ACHN (cell line): ENCODE results near the gene CLIP2.
"Not testable (repeated sequence)": the region's sequence is repeated elsewhere in the genome, so short reads cannot be mapped to it uniquely, and the experiment has no call there.

Experiments
- DNase-seq: peaks from one replicate; pipeline ENCODE4 v3.0.0-alpha.2; 2015
- in situ Hi-C: cut with HindIII; loops from 2 replicates; pipeline ENCODE4 v1.10.0; 2017; ENCODE audit warnings: low sequenced_read_pairs, low pct_ligation_motif_present, low pct_unique_long_range_greater_than_20kb

Gene CLIP2

DNA sequence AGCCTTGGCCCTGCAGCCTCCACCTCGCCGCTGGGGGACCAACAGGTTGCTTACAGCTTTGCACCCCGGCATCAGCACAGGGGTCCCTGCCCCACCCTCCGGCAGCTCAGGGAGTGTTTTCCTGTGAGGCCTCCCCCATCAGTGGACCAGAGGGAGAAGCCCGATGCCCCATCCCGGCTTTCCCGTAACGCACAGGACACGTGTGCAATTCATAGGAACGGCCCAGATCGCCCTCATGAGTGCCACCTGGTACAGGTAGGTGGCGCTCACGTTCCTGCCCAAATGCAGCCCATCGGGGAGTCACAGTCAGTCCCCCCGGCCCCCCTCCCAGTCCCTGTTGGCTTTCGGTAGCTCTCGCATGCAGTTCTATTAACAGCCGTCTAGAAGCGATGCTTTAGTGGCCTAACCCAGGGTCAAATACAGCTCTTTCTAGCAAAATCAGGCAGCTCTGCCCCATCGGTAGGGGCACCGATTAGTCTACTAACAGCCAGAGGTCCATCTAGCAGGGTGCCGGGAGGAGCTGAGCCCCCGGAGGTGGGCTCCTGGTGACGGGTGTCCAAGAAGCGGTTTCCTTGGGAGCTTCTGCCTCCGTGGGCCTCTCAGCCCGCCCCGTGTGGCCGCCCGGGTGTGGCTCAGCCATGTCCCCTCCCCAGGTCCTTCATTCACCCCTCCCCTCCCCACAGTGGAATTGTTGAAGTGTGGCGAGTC lies 116.1 kb downstream of the CLIP2 start:
- DNase-seq = peak; percentile 36
- in situ Hi-C loops = loop anchor here (25.0 kb wide), 1 partner anchor 157 kb away; no protein-coding TSS in a partner anchor

DNA sequence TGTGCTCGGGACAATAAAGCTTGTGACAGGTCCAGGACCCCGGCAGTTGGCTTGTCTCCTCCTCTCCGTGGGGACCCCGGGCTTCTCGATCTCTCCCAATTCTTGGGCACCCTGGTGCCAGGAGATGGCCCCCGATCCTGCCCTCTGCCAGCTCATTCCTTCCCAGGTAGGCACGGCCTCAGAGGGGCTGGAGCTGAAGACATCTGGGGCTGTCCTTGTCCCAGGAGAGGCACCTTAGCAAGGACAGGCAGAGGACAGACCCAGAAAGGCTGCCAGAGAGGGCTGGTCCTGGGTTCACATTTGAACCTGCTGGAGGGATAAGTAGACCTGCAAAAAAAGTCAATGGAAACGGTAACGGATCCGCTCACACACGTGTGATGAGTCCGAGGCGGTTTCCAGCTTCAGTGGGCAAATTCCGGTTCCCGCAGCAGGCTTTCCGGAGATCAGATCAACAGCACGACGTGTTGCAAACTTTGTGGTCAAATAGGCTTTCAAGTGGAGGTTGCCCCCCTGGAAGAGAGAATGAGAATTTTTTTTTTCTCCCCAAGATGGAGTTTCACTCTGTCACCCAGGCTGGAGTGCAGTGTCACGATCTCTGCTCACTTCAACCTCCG lies 116.8 kb downstream of the CLIP2 start:
- in situ Hi-C loops = loop anchor here (25.0 kb wide), 1 partner anchor 156 kb away; no protein-coding TSS in a partner anchor
- DNase-seq = no peak

DNA sequence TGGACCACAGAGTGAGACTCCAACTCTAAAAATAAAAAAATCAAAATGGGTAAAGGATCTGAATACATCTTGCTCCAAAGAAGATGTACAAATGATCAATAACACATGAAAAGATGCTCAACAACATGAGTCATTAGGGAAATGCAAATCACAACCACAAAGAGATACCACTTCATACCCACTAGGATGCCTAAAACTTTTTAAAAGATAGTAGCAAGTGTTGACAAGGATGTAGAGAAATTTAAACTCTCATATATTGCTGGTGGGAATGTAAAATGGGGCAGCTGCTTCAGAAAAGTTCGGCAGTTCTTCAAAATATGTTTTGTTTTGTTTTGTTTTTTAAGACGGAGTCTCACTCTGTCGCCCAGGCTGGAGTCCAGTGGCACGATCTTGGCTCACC lies 118.8 kb downstream of the CLIP2 start:
- DNase-seq = no peak
- in situ Hi-C loops = loop anchor here (25.0 kb wide), 1 partner anchor 154 kb away; no protein-coding TSS in a partner anchor

DNA sequence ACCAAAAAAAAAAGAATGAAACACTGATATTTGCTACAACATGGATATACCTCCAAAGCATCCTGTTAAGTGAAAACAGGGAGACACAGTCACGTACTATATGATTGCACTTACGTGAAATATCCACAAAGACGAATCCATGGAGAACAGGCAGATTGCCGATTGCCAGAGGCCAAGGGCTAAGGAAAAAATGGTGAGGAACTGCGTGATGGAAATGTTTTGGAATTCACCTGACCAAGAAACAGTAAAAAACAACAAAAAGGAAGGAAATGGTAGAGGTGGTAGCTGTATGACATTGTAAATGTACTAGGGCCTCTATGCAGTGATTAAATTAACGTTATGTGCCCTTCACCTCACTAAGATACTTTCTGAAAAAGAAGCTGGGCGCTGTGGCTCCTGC lies 120.4 kb downstream of the CLIP2 start:
- in situ Hi-C loops = loop anchor here (25.0 kb wide), 1 partner anchor 153 kb away; no protein-coding TSS in a partner anchor
- DNase-seq = no peak

DNA sequence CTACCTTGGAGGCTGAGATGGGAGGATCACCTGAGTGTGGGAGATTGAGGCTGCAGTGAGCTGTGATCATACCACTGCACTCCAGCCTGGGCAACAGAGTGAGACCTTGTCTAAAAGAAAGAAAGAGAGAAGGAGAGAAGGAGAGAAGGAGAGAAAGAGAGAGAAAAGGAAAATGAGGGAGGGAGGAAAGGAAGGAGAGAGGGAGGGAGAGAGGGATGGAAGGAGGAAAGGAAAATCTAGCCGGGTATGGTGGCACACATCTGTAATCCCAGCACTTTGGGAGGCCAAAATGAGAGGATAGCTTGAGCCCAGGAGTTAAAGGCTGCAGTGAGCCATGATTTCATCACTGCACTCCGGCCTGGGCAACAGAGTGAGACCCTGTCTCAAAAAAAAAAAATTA lies 121.6 kb downstream of the CLIP2 start:
- in situ Hi-C loops = loop anchor here (25.0 kb wide), 1 partner anchor 152 kb away; no protein-coding TSS in a partner anchor
- no peak for DNase-seq

DNA sequence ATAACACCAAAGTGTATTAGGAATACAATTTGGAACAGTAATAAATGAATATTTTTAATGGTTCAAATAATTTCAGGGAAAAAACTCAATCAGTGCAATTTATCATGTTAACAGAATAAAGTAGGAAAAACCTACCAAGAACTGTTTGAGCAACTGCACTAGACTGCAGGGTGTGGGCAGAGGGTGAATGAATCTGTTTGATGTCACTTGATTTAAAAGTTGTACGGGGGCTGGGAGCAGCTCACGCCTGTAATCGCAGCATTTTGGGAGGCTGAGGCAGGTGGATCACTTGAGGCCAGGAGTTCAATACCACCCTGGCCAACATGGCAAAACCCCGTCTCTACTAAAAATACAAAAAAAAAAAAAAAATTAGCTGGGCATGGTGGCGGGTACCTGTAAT lies 122.4 kb downstream of the CLIP2 start:
- in situ Hi-C loops = loop anchor here (25.0 kb wide), 1 partner anchor 151 kb away; no protein-coding TSS in a partner anchor
- DNase-seq = not testable (repeated sequence)

DNA sequence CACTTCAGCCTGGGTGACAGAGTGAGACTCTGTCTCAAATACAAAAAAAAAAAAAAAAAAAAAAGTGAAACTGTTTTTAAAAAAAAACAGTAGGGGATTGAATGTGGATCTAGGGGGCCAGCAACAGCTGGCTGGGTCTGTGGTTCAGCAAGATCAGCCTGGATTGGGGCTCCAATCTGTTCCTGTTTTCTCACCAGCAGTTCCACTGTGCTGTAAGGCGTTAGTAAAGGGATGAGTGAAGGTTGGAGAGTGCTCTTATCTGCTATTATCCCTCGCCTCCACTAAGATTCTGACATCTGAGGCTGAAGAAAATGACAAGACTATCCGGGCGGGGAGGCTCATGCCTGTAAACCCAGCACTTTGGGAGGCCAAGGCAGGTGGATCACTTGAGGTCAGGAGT lies 122.8 kb downstream of the CLIP2 start:
- in situ Hi-C loops = loop anchor here (25.0 kb wide), 1 partner anchor 150 kb away; no protein-coding TSS in a partner anchor

DNA sequence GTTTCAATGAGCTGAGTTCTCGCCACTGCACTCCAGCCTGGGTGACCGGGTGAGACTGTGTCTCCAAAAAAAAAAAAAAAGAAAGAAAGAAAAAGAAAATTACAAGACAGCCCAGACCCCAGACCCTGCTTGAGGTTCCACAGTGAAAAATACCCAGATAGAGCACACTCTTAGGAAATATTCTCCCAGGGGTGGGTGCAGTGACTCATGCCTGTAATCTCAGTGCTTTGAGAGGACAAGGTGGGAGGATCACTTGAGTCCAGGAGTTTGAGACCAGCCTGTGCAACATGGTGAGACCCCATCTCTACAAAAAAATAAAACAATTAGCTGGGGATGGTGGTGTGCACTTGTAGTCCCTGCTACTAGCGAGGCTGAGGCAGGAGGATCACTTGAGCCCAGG lies 123.4 kb downstream of the CLIP2 start:
- no peak for DNase-seq
- in situ Hi-C loops = loop anchor here (25.0 kb wide), 1 partner anchor 150 kb away; no protein-coding TSS in a partner anchor

More for the DNA sequence above, 122.8 kb downstream of the CLIP2 start:
- no peak for DNase-seq

DNA sequence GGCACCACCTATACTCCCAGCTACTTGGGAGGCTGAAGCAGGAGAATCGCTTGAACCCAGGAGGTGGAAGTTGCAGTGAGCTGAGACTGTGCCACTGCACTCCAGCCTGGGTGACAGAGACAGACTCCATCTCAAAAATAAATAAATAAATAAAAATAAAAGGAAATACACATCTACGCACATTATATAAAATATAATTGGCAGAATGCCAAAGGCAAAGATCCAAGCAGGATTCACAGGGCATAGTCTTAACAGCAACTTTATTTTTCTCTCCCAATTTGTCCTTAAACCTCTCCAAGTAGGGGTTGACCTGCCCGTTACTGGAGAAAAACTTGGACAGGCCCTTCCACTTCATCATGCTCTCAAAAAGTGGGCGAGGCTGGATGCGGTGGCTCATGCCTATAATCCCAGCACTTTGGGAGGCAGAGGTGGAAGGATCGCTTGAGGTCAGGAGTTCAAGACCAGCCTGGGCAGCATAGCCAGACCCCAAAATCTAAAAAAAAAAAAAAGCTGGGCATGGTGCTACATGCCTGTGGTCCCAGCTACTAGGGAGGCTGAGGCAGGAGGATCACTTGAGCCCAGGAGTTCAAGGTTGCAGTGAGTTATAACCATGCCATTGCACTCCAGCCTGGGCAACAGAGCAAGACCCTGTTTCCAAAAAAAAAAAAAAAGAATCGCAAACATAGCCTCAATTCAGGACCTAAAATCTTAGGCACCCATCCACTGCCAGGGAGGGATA lies 125.6 kb downstream of the CLIP2 start:
- in situ Hi-C loops = loop anchor here (25.0 kb wide), 1 partner anchor 148 kb away; no protein-coding TSS in a partner anchor
- not testable (repeated sequence) for DNase-seq

DNA sequence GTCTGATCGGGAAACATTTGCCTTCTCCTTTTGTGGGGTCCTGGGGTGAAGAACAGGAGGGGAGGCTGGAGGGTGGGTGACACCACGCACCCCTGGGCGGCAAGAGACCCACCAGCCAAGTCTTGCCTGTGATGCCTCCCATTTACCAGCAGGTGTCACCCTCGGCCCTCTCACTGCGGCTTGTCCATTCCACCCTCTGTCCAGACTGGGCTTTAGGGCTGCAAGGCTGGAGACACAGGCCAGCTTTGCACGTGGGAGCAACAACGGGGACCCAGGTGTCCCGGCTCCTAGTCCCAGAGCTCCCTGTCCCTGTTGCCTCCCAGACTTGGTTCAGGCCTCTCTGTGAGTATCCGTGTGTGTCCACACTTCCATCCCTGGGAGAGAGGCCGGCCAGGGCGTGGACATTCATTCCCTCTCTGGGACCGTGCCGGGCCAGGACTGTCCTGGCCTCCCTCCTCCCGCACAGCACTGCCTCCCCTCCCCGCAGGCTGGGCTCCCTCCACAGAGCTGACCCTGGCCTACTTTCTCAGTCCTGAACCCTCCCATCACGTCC lies 128.3 kb downstream of the CLIP2 start:
- peak; percentile 79 for DNase-seq
- in situ Hi-C loops = loop anchor here (25.0 kb wide), 1 partner anchor 145 kb away; no protein-coding TSS in a partner anchor

DNA sequence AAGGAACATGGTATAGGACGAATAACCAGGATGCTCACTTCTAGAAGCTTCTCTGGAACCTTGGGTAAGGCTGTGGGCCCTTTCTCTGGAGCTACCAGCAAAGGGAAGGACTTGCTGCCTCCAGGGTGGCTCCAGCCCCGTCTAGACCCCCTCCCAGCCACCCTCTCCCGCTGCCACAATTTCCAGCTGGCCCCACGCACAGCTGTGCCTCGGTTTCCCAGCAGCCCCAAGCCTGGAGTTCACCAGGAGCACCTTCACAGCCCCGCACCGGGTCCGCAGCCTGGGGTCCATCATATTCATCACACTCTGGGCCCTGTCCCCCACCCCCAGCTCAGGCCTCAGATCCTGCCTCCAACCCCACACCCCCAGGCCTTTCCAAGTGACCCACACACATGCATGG lies 128.9 kb downstream of the CLIP2 start:
- DNase-seq = no peak
- in situ Hi-C loops = loop anchor here (25.0 kb wide), 1 partner anchor 144 kb away; no protein-coding TSS in a partner anchor

DNA sequence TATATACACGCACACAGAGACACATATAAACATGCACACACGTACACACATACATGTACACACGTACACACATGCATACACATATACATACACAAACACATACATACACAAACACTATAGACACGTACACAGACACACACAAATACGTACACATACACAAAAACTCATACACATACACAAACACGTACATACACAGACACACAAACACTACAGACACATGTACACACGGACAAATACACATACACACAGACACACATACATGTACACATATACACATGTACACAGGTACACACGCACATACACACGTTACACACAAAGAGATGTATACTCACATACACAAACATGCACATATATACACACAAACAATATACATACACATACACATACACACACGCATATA lies 129.3 kb downstream of the CLIP2 start:
- DNase-seq = no peak
- in situ Hi-C loops = loop anchor here (25.0 kb wide), 1 partner anchor 144 kb away; no protein-coding TSS in a partner anchor

DNA sequence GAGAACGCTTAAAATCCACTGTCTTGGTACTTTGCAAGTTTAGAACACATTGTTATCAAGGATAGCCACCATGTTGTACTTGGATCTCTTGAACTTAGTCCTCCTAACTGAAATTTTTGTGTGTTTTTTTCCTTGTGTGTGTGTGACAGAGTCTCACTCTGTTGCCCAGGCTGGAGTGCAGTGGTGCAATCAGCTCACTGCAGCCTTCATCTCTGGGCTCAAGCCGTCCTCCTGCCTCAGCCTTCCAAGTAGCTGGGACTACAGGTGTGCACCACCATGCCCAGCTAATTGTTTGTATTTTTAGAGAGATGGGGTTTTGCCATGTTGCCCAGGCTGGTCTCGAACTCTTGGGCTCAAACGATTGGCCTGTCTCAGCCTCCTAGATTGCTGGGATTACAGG lies 130.0 kb downstream of the CLIP2 start:
- in situ Hi-C loops = loop anchor here (25.0 kb wide), 1 partner anchor 143 kb away; no protein-coding TSS in a partner anchor
- not testable (repeated sequence) for DNase-seq

DNA sequence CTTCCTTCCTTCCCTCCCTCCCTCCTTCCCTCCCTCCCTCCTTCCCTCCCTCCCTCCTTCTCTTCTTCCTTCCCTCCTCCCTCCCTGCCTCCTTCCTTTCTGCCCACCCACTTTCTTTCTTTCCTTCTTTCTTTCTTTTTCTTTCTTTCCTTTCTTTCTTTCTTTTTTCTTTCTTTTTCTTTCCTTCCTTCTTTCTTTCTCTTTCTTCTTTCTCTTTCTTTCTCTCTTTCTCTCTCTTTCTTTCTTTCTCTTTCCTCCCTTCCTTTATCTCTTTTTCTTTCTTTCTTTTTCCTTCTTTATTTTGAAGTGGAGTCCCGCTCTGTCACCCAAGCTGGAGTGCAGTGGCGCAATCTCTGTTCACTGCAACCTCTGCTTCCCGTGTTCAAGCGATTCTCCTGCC lies 130.8 kb downstream of the CLIP2 start:
- in situ Hi-C loops = loop anchor here (25.0 kb wide), 1 partner anchor 142 kb away; no protein-coding TSS in a partner anchor
- no peak for DNase-seq

DNA sequence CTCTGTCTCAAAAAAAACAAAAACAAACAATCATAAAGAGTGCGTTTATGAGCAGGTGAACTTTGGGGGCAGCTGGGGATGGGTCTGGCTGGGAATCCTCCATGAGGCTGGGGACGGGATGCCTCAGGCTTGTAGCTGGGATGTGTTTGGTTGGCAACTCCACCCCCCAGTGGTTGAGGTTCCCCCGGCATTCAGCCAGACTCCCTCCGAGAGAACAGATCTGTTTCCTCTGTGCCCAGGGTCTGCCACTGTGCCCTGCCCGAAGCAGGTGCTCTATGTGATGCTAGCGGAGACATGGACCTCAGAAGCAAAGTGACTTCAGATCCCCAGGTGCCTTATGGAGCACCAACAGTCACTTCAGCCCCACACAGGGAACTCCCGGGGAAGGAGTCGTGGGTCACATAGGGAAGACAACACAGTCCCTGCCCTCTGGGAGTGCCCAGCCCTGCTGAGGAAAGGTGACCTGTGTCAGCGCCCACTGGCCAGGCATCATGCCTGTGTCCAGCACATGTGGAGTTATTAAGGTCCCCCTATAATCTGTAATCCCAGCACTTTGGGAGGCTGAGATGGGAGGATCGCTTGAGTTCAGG lies 135.2 kb downstream of the CLIP2 start:
- no peak for DNase-seq
- in situ Hi-C loops = loop anchor here (25.0 kb wide), 1 partner anchor 138 kb away; no protein-coding TSS in a partner anchor

DNA sequence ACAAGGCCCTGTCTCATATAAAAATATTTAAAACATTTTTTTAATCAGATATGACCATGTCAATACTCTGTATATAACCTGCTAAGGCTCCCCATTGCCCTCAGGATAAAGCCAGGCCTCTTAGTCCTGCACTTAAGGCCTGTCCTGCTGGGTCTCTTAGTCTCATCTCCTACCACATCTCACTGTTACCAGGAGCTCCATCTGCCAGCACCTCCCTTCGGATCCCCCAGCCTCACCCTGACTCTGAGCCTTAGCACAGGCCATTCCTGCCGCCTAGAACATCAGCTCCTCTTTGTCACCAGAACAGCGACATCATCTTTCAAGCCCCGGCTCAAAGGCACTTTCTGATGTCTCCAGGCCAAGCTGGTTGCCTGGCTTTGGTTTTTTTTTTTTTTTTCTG lies 138.8 kb downstream of the CLIP2 start:
- in situ Hi-C loops = no loop called here

DNA sequence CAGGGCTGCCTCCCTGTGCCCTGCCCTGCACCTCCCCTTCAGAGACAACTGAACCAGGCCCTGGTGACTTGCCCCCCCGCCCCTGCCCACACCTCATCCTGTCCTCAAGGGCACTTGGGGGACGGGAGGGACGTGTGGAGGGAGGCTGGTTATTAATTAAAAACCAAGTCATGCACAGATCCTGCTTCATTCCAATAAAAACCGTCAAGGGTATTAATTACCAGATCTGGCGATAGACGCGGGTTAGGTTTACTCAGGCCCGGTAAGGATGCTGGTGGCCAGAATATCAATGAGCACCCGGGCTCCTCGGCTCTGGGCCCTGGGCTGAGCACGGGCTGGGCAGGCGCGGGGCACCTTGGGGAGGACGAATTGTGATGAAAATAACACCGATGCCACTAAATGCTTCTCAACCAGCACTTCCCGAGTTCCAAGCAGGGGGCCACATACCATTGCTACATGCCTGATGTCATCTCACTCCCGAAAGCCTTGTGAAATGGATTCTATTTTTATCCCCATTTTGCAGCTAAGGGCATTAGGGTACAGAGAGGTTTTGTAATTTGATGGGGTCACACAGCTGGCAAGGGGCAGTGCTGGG lies 140.0 kb downstream of the CLIP2 start:
- in situ Hi-C loops = no loop called here
- peak; percentile 90 for DNase-seq

More for the DNA sequence above, 138.8 kb downstream of the CLIP2 start:
- no peak for DNase-seq

DNA sequence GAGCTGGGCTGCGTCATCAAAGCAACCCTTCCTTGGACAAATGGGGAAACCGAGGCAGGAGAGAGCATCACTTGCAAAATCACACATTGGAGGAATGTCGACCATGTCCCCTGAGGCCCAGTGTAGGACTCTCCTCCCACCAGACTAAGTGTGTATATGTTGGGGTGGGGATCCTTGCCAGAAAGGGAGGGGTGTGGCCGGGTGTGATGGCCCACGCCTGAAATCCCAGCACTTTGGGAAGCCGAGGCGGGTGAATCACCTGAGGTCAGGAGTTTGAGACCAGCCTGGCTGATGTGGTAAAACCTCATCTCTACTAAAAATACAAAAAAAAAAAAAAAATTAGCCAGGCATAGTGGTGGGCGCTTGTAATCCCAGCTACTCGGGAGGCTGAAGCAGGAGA lies 141.2 kb downstream of the CLIP2 start:
- in situ Hi-C loops, DNase-seq: not testable (repeated sequence)
